GM06990 (cell line): ENCODE results near the gene AGBL4.

Experiments used
- DNase-seq: peaks from one replicate; pipeline ENCODE4 v3.0.0-alpha.2; 2011; ENCODE audit not compliant: insufficient read length; ENCODE audit errors: extremely low read depth
- H3K27me3 ChIP-seq: replicated peaks from 2 replicates; pipeline ENCODE4 v1.6.0; 2011; ENCODE audit warnings: low read length; ENCODE audit not compliant: control insufficient read depth, insufficient read depth
- H3K36me3 ChIP-seq: 2 replicates; pipeline ENCODE4 v1.5.1; 2011; ENCODE audit warnings: low read length; ENCODE audit not compliant: control insufficient read depth, insufficient read depth
- H3K4me3 ChIP-seq: replicated peaks from 2 replicates; pipeline ENCODE4 v1.5.1; 2011; ENCODE audit warnings: low read depth, mild to moderate bottlenecking, control low read depth, low read length
- TF ChIP-seq, protein P1 (sequence below): IDR thresholded peaks from 2 replicates; pipeline ENCODE4 v1.5.1; 2011; ENCODE audit warnings: low read length, control low read depth, mild to moderate bottlenecking, inconsistent platforms; ENCODE audit not compliant: insufficient read depth, poor library complexity, severe bottlenecking

AGBL4 gene

DNA sequence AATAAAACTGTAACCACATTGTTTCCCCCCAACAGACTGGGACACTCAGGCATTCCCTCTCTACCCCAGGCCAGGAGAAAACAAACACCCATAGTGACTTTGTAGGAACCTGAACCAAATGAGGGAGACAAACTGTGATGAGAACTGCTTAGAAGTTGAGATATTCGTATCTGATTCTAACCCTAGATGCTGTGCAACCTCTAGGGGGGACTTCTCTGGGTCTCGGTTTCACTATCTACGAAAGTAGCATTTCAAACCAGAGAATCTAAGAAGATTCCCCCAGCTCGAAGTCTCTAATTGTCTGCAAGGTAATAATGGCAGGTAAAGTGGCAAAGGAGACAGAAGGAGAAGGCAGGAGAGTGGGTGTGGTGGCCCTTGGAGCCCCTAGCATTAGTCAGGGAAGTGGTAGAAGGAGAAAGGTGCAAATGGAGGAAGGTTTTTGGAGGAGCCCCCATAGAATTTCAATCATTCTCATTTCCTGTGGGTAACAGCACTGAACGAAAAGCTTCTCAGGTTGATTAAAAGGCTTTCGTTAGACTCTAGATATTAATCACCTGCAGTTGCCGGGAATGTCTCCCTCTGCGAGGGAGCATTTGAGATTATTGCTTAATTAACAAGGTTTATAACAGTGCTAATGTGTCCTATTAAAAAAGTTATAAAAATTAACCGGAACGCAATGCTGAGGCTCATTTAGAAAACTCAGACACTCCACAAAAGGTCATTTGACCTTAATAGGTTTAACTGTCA, 1293.4 kb downstream of the AGBL4 start:
- TF ChIP-seq, protein P1, sequence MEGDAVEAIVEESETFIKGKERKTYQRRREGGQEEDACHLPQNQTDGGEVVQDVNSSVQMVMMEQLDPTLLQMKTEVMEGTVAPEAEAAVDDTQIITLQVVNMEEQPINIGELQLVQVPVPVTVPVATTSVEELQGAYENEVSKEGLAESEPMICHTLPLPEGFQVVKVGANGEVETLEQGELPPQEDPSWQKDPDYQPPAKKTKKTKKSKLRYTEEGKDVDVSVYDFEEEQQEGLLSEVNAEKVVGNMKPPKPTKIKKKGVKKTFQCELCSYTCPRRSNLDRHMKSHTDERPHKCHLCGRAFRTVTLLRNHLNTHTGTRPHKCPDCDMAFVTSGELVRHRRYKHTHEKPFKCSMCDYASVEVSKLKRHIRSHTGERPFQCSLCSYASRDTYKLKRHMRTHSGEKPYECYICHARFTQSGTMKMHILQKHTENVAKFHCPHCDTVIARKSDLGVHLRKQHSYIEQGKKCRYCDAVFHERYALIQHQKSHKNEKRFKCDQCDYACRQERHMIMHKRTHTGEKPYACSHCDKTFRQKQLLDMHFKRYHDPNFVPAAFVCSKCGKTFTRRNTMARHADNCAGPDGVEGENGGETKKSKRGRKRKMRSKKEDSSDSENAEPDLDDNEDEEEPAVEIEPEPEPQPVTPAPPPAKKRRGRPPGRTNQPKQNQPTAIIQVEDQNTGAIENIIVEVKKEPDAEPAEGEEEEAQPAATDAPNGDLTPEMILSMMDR, result no peak
- no peak for DNase-seq
- no peaks in the 10 kb centered on the region; the same call in none of the 2 replicates for H3K27me3 ChIP-seq
- no peaks in the 10 kb centered on the region for H3K36me3 ChIP-seq
- no peak overlapping the region for H3K4me3 ChIP-seq

DNA sequence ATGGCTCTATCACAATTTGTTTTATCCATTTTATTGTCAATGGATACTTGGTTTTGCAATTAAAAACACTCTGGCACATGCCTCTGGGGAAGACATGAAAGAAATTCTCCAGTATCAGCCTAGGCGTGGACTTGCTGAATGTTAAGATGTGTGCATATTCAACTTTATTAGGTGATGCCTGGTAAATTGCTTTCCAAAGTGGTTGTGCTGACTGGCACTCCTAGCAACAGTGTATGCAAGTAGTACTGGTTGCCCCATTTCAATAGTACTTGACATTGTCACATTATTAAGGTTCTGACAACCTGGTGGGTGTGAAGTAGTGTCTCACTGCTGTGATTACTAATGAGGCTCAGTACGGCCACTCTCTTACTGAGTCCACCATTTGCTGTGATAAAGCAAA, 1295.2 kb downstream of the AGBL4 start:
- no peak for DNase-seq
- TF ChIP-seq, protein P1, result no peak
- Histone ChIP-seq H3K27me3 (no peaks in the 10 kb centered on the region; the same call in none of the 2 replicates), H3K36me3 (no peaks in the 10 kb centered on the region), H3K4me3 (no peak overlapping the region)

DNA sequence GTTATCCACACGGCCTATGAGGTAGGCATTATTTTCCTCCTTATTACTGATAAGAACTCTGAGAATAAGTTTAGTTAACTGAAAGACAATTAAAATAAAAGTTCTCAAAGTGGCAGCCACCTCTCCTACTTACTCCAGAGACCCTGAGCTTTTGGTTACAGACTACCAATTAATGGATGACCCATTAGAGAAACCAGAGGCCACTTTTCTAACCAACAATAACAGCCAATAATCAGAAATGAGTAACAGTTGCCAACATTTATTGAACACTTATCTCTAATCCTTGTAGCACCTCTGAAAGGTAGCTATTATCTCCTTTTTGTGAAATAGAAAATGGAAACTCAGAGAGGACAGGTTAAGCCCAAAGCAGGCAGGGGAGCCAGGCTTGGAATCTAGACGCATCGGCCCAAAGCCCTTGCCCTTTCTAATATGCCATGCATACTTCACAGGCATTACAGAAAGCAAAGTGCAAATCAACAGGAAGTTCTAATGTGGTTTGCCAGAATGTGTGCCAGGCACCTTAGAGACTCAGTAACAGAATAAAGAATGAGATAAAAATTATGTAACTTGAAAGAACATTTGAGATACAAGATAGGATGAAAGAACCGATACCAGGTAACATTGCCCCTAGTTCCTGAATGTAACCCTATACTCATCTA, 1297.1 kb downstream of the AGBL4 start:
- no peak overlapping the region for H3K4me3 ChIP-seq
- H3K36me3 ChIP-seq, result no peaks in the 10 kb centered on the region
- no peaks in the 10 kb centered on the region; the same call in 1 of the 2 replicates for H3K27me3 ChIP-seq
- no peak for DNase-seq
- TF ChIP-seq, protein P1, result no peak

DNA sequence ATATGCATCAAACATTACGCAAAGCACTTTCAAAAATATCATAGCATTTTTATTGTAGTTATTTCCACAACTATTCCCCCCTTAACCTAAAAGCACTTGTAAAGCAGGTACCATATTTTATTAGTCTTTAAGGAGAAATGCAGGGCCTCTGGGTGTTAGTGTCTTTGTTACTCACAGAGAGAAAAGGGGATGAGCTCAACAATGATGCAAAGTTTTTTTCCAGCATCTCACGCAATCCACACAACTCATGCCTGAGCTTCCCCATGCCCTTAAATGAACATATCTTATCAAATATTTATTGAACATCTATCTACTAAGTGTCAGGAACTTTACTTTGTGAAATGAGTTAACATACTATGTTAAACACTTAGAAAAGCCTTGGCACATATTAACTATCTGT, 1297.6 kb downstream of the AGBL4 start:
- TF ChIP-seq, protein P1, result no peak
- no peaks in the 10 kb centered on the region; the same call in 1 of the 2 replicates for H3K27me3 ChIP-seq
- no peak for DNase-seq
- H3K4me3 ChIP-seq, result no peak overlapping the region
- no peaks in the 10 kb centered on the region for H3K36me3 ChIP-seq

DNA sequence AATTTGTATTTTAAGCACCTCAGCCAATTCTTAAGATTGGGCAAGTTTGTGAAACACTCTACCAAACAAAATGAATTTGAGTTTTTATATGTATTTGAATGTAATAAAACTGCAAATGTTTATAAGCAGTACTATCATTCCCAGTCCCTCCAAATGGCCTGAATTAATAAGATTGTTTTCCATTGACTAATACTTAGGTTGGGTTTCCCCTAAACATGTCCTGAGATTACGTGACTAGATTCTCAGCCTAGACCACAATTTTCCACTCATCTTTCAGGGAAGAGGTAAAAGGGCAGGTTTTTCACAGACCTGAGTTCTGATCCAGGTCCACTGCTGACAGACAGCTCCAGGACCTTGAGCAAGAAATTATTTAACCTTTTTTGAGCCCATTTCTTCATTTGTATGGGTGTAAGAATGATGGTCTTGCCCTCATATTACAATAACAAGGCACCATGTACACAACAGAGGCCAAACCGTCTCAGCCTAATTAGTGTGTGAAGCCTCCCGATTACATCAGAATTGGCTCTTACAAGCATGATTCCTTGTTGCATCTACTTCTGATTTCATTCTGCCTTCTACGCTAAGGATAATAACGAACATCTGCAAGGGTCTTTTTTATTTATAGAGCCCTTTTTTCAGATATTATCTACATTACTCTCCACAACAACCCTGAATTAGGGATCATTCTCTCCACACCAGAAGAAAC, 1298.3 kb downstream of the AGBL4 start:
- DNase-seq, result no peak
- H3K4me3 ChIP-seq, result no peak overlapping the region
- no peaks in the 10 kb centered on the region; the same call in 1 of the 2 replicates for H3K27me3 ChIP-seq
- no peaks in the 10 kb centered on the region for H3K36me3 ChIP-seq
- TF ChIP-seq, protein P1, result no peak
